GM21390 (cell line): ENCODE measurements around the gene TTLL13.

Experiments
- ATAC-seq: cut with Tn5 transposase; IDR thresholded peaks from one replicate; pipeline ENCODE4 v1.9.1; 2021; ENCODE audit not compliant: unreplicated experiment

The TTLL13 gene

GRCh38 chr15:90307661-90308060 is 58.3 kb downstream of the TTLL13 start:
- no peak for ATAC-seq

- no peak for ATAC-seq
Observed at GRCh38 chr15:90309020-90309419, 59.7 kb downstream of the TTLL13 start.
